K562 (cell line): ENCODE measurements around the gene DCAKD. TPM values are rescaled to one million over a fixed set of nuclear protein-coding genes. Genes with fewer than 3 reads are reported as not detected.

Experiments
- ARID2 ChIP-seq: fragments of 450-650 bp; IDR thresholded peaks from 2 replicates; pipeline ENCODE4 v1.6.1; 2017; ENCODE audit warnings: antibody characterized with exemption, mild to moderate bottlenecking
- CEBPZ ChIP-seq: fragments of 150-350 bp; IDR thresholded peaks from 2 replicates; pipeline ENCODE4 v1.6.1; 2014; ENCODE audit warnings: low read depth, mild to moderate bottlenecking, low read length, borderline replicate concordance
- DACH1 ChIP-seq: fragments of 450-650 bp; IDR thresholded peaks from 2 replicates; pipeline ENCODE4 v1.6.1; 2018; ENCODE audit not compliant: partially characterized antibody
- ETS2 ChIP-seq: IDR thresholded peaks from 2 replicates; pipeline ENCODE4 v1.6.1; 2016; ENCODE audit warnings: borderline replicate concordance, missing genetic modification characterization, mild to moderate bottlenecking, moderate library complexity, missing compliant biosample characterization; ENCODE audit not compliant: poor library complexity, severe bottlenecking
- MNT ChIP-seq, 2 experiments: fragments of 450-650 bp; conservative IDR thresholded peaks; 2 replicates each; pipeline ENCODE4 v1.6.1; 2017; ENCODE audit warnings: mild to moderate bottlenecking in 2 of 2, moderate library complexity in 2 of 2
- MTF1 ChIP-seq: fragments of 250-450 bp; sonication (Bioruptor Pico); IDR thresholded peaks from 2 replicates; pipeline ENCODE4 v1.9.0; 2021; ENCODE audit warnings: moderate library complexity, mild to moderate bottlenecking, inconsistent platforms, borderline replicate concordance
- NCOA6 ChIP-seq: fragments of 450-650 bp; IDR thresholded peaks from 2 replicates; pipeline ENCODE4 v1.6.1; 2017; ENCODE audit warnings: mild to moderate bottlenecking
- NFIC ChIP-seq: fragments of 450-650 bp; IDR thresholded peaks from 2 replicates; pipeline ENCODE4 v1.6.1; 2017; ENCODE audit warnings: mild to moderate bottlenecking, inconsistent platforms
- PBX2 ChIP-seq, 2 experiments: IDR thresholded peaks in 1 of 2; conservative IDR thresholded peaks in 1 of 2; 2 replicates each; pipeline ENCODE4 v1.6.1; 2016; ENCODE audit warnings: low read depth in 2 of 2, mild to moderate bottlenecking in 1 of 2, missing compliant biosample characterization in 1 of 2, missing genetic modification characterization in 1 of 2, moderate library complexity in 1 of 2
- POLR2AphosphoS2 ChIP-seq: IDR thresholded peaks from 2 replicates; pipeline ENCODE4 v1.6.1; 2012; ENCODE audit warnings: low read length, improper control_type of control experiment
- TAF15 ChIP-seq: fragments of 200-400 bp; formaldehyde crosslinking; IDR thresholded peaks from 2 replicates; pipeline ENCODE4 v1.6.1; 2017; ENCODE audit warnings: mild to moderate bottlenecking, low read depth, low read length, moderate library complexity
- ZBTB11 ChIP-seq, 3 experiments: fragments of 200-800 bp in 1 of 3; fragments of 250-450 bp in 1 of 3; fragments of 450-650 bp in 1 of 3; sonication (Bioruptor Pico) in 1 of 3; sonication (Bioruptor generic) in 1 of 3; formaldehyde crosslinking in 1 of 3; IDR thresholded peaks; 2 replicates each; pipeline versions ENCODE4 v1.6.1 to v1.8.0; 2016 to 2022; ENCODE audit warnings: mild to moderate bottlenecking in 2 of 3, missing genetic modification characterization in 2 of 3, missing compliant biosample characterization in 1 of 3, moderate library complexity in 1 of 3
- ZBTB17 ChIP-seq: fragments of 450-650 bp; formaldehyde crosslinking; IDR thresholded peaks from 2 replicates; pipeline ENCODE4 v1.4.0; 2020; ENCODE audit warnings: mild to moderate bottlenecking
- ZC3H8 ChIP-seq: fragments of 450-650 bp; IDR thresholded peaks from 2 replicates; pipeline ENCODE4 v1.6.1; 2017
- ZNF644 ChIP-seq: fragments of 200-800 bp; sonication (Bioruptor generic); IDR thresholded peaks from 2 replicates; pipeline ENCODE4 v1.6.1; 2016; ENCODE audit warnings: low read depth, missing genetic modification characterization, missing compliant biosample characterization
- polyA plus RNA-seq, 8 experiments: library from polyadenylated mRNA; depleted of rRNA in 4 of 8; stranded (reverse) in 5 of 8; unstranded in 3 of 8; fragments of >200 nt; fragmentation: Nextera tagmentation in 2 of 8; fragmentation: Illumina TruSeq in 1 of 8; extraction: Ambion mirVana in 2 of 8; extraction: Trizol in 1 of 8; gene quantifications; 2 replicates each; pipeline versions ENCODE4 v1.2.1 to v1.2.3, GENCODE V29; 2011 to 2014; ENCODE audit warnings: inconsistent platforms in 1 of 8, missing spikeins in 1 of 8
- total RNA-seq, 7 experiments: library from RNA; depleted of rRNA in 6 of 7; stranded (reverse); fragments of >200 nt in 6 of 7; fragmentation: Illumina TruSeq in 2 of 7; extraction: Trizol in 2 of 7; gene quantifications; 2 replicates each; pipeline versions ENCODE4 v1.2.1 to v1.2.3, GENCODE V29; 2011 to 2021; ENCODE audit warnings: low replicate concordance in 1 of 7

DCAKD gene
- total and polyA plus RNA-seq, 9 of the 15 experiments (the other 6 are each of a cell fraction or from before 2014, with no cell fraction given): 7.9 to 35.5 (median 21.4) TPM

- TF ChIP-seq PBX2 (CRISPR knock-in tag; IDR thresholded peaks at IDR 0.05; ENCODE audit: low read depth): peak; percentile 57; the same call in 1 of the 2 replicates
- no peak for TF ChIP-seq PBX2 (tag; conservative IDR thresholded peaks at IDR 0.05; ENCODE audit: low read depth)
- peak in 1 of 3 experiments; percentile 75; a peak in 1 of 6 replicates for TF ChIP-seq ZBTB11 (CRISPR knock-in tag; IDR thresholded peaks at IDR 0.05)
- TF ChIP-seq CEBPZ: no peak
- no peak for TF ChIP-seq ZC3H8
- TF ChIP-seq ZBTB17 (CRISPR knock-in tag): 0 out of 2 replicates have a peak, but pooled peaks have one; percentile 2
- TF ChIP-seq NFIC: 0 out of 2 replicates have a peak, but pooled peaks have one; percentile 5
- no peak for TF ChIP-seq ZNF644 (tag)
- TF ChIP-seq ETS2: no peak
- no peak for TF ChIP-seq DACH1
- no peak for TF ChIP-seq MTF1 (CRISPR knock-in tag)
- TF ChIP-seq NCOA6: no peak
- TF ChIP-seq POLR2AphosphoS2: no peak
- TF ChIP-seq ARID2: no peak
- TF ChIP-seq TAF15: no peak
- no peak for TF ChIP-seq MNT (conservative IDR thresholded peaks at IDR 0.05)
Observed at GRCh38 chr17:45061606-45062205, 10.3 kb upstream of the DCAKD start (continued).
